Panc1 (cell line): ENCODE data around the gene NPAS2. TPM values are rescaled to one million over a fixed set of nuclear protein-coding genes. Genes with fewer than 3 reads are reported as not detected.

Source experiments
- ATAC-seq: fragments of 200-7000 bp; cut with Tn5 transposase; 2 replicates; pipeline ENCODE4 v1.9.1; 2020; ENCODE audit warnings: mild to moderate bottlenecking, moderate library complexity
- BruUV-seq: library from RNA; stranded (reverse); fragments of 400-500 nt; replicated peaks from 2 replicates; lab custom pipeline; 2021; lab: Mats Ljungman, UMichigan
- CTCF ChIA-PET: fragments of 300-600 bp; sonication (Branson Sonifier 250); formaldehyde crosslinking; loops from one replicate; lab custom pipeline; 2022; ENCODE audit warnings: antibody characterized with exemption; lab: Charles Lee
- POLR2A ChIA-PET: fragments of 300-600 bp; sonication (Branson Sonifier 250); formaldehyde crosslinking; loops from one replicate; lab custom pipeline; 2022; ENCODE audit warnings: antibody characterized with exemption; lab: Charles Lee
- DNase-seq: peaks from one replicate; pipeline ENCODE4 v3.0.0-alpha.2; 2010; ENCODE audit warnings: low read depth, low spot score
- H3K27ac ChIP-seq: 2 replicates; pipeline ENCODE4 v1.5.1; 2011; ENCODE audit warnings: mild to moderate bottlenecking, low read length, inconsistent platforms
- H3K27me3 ChIP-seq: fragments of 200-500 bp; sonication (Bioruptor generic); 2 replicates; pipeline ENCODE4 v1.6.0; 2014; ENCODE audit warnings: low read length, inconsistent platforms; ENCODE audit not compliant: control insufficient read depth, insufficient read depth
- H3K36me3 ChIP-seq: fragments of 200-500 bp; sonication (Bioruptor generic); 2 replicates; pipeline ENCODE4 v1.5.1; 2014; ENCODE audit warnings: inconsistent platforms, mild to moderate bottlenecking, low read length, moderate library complexity; ENCODE audit not compliant: control insufficient read depth, insufficient read depth
- H3K4me1 ChIP-seq: 2 replicates; pipeline ENCODE4 v1.5.1; 2011; ENCODE audit warnings: inconsistent platforms, mild to moderate bottlenecking, low read length, moderate library complexity; ENCODE audit not compliant: control insufficient read depth, insufficient read depth
- H3K4me3 ChIP-seq, 2 experiments: 2 replicates each; pipeline ENCODE4 v1.5.1; 2011 to 2012; ENCODE audit warnings: low read depth in 2 of 2, low read length in 2 of 2, mild to moderate bottlenecking in 2 of 2, inconsistent platforms in 1 of 2, moderate library complexity in 1 of 2
- H3K9me3 ChIP-seq: fragments of 200-500 bp; sonication (Bioruptor generic); 2 replicates; pipeline ENCODE4 v1.5.1; 2014; ENCODE audit warnings: low read depth, mild to moderate bottlenecking, inconsistent platforms, low read length, moderate library complexity; ENCODE audit not compliant: control insufficient read depth, insufficient read depth
- CTCF ChIP-seq: fragments of 450-650 bp; IDR thresholded peaks from 2 replicates; pipeline ENCODE4 v1.5.1; 2017; ENCODE audit warnings: mild to moderate bottlenecking
- POLR2AphosphoS5 ChIP-seq: IDR thresholded peaks from 2 replicates; pipeline ENCODE4 v1.6.1; 2012; ENCODE audit warnings: mild to moderate bottlenecking, low read depth, low read length, moderate library complexity
- SIN3A ChIP-seq: IDR thresholded peaks from 2 replicates; pipeline ENCODE4 v1.6.1; 2012; ENCODE audit warnings: low read depth, mild to moderate bottlenecking, low read length, moderate library complexity, borderline replicate concordance; ENCODE audit not compliant: insufficient read depth
- TCF7L2 ChIP-seq: IDR thresholded peaks from 2 replicates; pipeline ENCODE4 v1.6.1; 2011; ENCODE audit warnings: mild to moderate bottlenecking, low read depth, low read length, inconsistent platforms
- in situ Hi-C: cut with HindIII; loops from 2 replicates; pipeline ENCODE4 v1.10.0; 2016; ENCODE audit warnings: low sequenced_read_pairs, low pct_unique_long_range_greater_than_20kb
- intact Hi-C: fragments of 100-400 bp; cut with micrococcal nuclease; formaldehyde crosslinking; loops from one replicate; pipeline ENCODE4 v1.10.0; 2022; ENCODE audit not compliant: unreplicated experiment
- total RNA-seq: library from RNA; stranded (reverse); gene quantifications from one replicate; pipeline ENCODE4 v1.2.1, GENCODE V29; 2021; ENCODE audit not compliant: unreplicated experiment
- TF ChIP-seq, protein P1 (sequence below), 2 experiments: IDR thresholded peaks; 2 replicates each; pipeline ENCODE4 v1.6.1; 2011 to 2012; ENCODE audit warnings: low read depth in 2 of 2, control low read depth in 1 of 2, low read length in 1 of 2, mild to moderate bottlenecking in 1 of 2, moderate library complexity in 1 of 2; ENCODE audit not compliant: insufficient read depth in 1 of 2

NPAS2 gene
- total RNA-seq, 1 experiment from 2014 or later, result 72.8 TPM

DNA sequence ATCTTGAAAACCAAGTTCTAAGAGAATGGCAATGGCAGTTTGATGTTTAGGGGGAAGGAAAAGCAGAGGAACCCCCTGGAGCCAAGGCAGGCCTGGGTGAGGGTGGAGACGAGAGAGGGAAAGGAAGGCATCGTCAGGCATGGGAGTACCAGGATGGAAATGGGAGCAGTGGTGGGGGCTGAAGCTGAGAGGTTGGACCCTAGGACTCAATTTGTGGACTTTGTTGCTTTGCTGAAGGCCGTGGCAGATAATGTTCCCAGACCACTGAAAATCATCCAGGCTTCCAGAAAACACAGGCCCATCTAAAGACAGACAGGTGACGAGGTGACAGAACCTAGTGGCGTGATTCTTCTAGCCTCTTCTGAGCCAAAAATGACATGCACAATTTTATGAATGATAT lies 4.9 kb downstream of the NPAS2 start:
- no peak for ATAC-seq
- TF ChIP-seq POLR2AphosphoS5 (no peak), TCF7L2 (no peak)
- CTCF ChIA-PET, result no interaction called here
- Histone ChIP-seq H3K27me3 (no peaks in the 10 kb centered on the region), H3K36me3 (no peaks in the 10 kb centered on the region; the same call in 1 of the 2 replicates), H3K9me3 (no peaks in the 10 kb centered on the region; the same call in 1 of the 2 replicates), H3K27ac (no peak overlapping the region; the same call in none of the 2 replicates), H3K4me1 (peaks cover 39% of the 10 kb centered on the region), H3K4me3 (peak overlapping the region in 1 of 2 experiments; percentile 92; a peak in 1 of 4 replicates)
- POLR2A ChIA-PET, result no interaction called here
- in situ Hi-C loops (no loop called here), intact Hi-C loops (loop anchor here (5.0 kb wide), 2 partner anchors 93 to 157 kb away; no protein-coding TSS in a partner anchor)
- no TSS peak for BruUV-seq
- DNase-seq, result no peak

DNA sequence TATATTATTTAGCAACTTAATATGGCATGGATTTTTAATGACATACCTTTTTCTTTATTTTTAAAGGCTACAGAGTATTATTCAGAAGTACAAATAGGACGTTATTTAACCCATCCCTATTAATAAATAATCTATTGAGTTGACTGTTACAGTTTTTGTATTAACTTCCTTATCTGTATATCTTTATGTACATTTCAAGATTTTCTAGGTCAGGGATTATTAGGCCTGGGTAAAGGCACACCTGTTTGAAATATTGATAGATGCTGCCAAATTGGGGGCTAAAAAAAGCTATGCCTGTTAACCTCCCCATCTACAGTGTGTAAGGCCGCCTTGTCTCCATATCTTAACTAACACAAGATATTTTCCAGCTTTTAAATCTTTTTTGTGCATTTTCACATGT lies 6.6 kb downstream of the NPAS2 start:
- Histone ChIP-seq H3K9me3 (no peaks in the 10 kb centered on the region; the same call in 1 of the 2 replicates), H3K4me1 (peaks cover 41% of the 10 kb centered on the region), H3K4me3 (no peak overlapping the region), H3K27ac (no peak overlapping the region), H3K36me3 (no peaks in the 10 kb centered on the region; the same call in 1 of the 2 replicates), H3K27me3 (no peaks in the 10 kb centered on the region)
- BruUV-seq, result no TSS peak
- ATAC-seq, result no peak
- TF ChIP-seq CTCF, result no peak
- TF ChIP-seq, protein P1, sequence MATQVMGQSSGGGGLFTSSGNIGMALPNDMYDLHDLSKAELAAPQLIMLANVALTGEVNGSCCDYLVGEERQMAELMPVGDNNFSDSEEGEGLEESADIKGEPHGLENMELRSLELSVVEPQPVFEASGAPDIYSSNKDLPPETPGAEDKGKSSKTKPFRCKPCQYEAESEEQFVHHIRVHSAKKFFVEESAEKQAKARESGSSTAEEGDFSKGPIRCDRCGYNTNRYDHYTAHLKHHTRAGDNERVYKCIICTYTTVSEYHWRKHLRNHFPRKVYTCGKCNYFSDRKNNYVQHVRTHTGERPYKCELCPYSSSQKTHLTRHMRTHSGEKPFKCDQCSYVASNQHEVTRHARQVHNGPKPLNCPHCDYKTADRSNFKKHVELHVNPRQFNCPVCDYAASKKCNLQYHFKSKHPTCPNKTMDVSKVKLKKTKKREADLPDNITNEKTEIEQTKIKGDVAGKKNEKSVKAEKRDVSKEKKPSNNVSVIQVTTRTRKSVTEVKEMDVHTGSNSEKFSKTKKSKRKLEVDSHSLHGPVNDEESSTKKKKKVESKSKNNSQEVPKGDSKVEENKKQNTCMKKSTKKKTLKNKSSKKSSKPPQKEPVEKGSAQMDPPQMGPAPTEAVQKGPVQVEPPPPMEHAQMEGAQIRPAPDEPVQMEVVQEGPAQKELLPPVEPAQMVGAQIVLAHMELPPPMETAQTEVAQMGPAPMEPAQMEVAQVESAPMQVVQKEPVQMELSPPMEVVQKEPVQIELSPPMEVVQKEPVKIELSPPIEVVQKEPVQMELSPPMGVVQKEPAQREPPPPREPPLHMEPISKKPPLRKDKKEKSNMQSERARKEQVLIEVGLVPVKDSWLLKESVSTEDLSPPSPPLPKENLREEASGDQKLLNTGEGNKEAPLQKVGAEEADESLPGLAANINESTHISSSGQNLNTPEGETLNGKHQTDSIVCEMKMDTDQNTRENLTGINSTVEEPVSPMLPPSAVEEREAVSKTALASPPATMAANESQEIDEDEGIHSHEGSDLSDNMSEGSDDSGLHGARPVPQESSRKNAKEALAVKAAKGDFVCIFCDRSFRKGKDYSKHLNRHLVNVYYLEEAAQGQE (IDR thresholded peaks at IDR 0.05; ENCODE audit: insufficient read depth in 1 of 2, low read depth in 2 of 2, low read length in 1 of 2), result no peak
- TF ChIP-seq SIN3A, result no peak
- TF ChIP-seq TCF7L2, result no peak
- no peak for TF ChIP-seq POLR2AphosphoS5
- no peak for DNase-seq
- ChIA-PET POLR2A (no interaction called here), CTCF (no interaction called here)
- intact Hi-C loops, result no loop called here
- in situ Hi-C loops, result no loop called here

DNA sequence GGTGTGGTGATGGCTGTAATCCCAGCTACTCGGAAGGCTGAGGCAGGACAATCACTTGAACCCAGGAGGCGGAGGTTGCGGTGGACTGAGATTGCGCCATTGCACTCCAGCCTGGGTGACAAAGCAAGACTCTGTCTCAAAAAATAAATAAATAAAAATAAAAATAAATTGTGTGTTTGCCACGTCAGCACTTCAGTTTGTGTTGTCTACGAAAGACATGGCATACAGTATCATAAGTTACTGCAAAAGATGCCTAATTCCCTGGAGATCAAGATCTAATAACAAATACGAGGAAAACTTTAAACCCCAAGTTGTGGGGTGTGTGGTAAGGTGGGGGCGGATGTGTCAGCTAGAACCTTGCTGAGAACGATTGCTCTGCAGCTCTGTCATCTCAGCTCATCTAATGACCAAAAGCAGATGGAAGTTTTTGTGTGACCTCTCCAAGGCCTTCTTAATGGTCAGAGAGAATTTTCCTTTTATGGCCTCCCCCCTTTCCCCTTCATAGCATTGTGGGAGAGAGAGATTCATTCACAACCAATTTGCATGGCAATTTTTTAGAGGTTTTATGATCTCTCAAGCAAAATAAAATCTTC lies 11.3 kb downstream of the NPAS2 start:
- Histone ChIP-seq H3K36me3 (no peaks in the 10 kb centered on the region), H3K27ac (no peak overlapping the region), H3K4me3 (no peak overlapping the region), H3K9me3 (no peaks in the 10 kb centered on the region; the same call in 1 of the 2 replicates), H3K4me1 (peaks cover 22% of the 10 kb centered on the region), H3K27me3 (no peaks in the 10 kb centered on the region)
- no TSS peak for BruUV-seq
- CTCF ChIA-PET, result no interaction called here
- TF ChIP-seq CTCF, result no peak
- TF ChIP-seq, protein P1 (IDR thresholded peaks at IDR 0.05; ENCODE audit: insufficient read depth in 1 of 2, low read depth in 2 of 2, low read length in 1 of 2), result no peak
- TF ChIP-seq SIN3A, result no peak
- TF ChIP-seq TCF7L2, result no peak
- TF ChIP-seq POLR2AphosphoS5, result no peak
- ATAC-seq, result no peak
- intact Hi-C loops, result no loop called here
- POLR2A ChIA-PET, result no interaction called here
- DNase-seq, result no peak
- in situ Hi-C loops, result no loop called here
